NCI-H82 treated with DMSO at 0.1 percent for 48 hours (cell line): ENCODE data around the gene RAPGEF4.

ENCODE experiments used
- DNase-seq: peaks from one replicate; lab custom pipeline; 2025; ENCODE audit not compliant: unreplicated experiment; lab: John Stamatoyannopoulos, UW

RAPGEF4 gene

GRCh38 chr2:173053043-173053699, 317.5 kb downstream of the RAPGEF4 start:
- DNase-seq, result no peak

GRCh38 chr2:173054466-173054865, 318.8 kb downstream of the RAPGEF4 start:
- DNase-seq, result no peak

GRCh38 chr2:173056705-173057364, 321.2 kb downstream of the RAPGEF4 start:
- DNase-seq, result no peak

GRCh38 chr2:173058097-173058496, 322.5 kb downstream of the RAPGEF4 start:
- DNase-seq, result no peak

- no peak for DNase-seq
Measured at GRCh38 chr2:173058673-173059072, 323.0 kb downstream of the RAPGEF4 start.

- no peak for DNase-seq
Measured at GRCh38 chr2:173059292-173059691, 323.6 kb downstream of the RAPGEF4 start.

GRCh38 chr2:173059971-173060461, 324.4 kb downstream of the RAPGEF4 start:
- no peak for DNase-seq

GRCh38 chr2:173062801-173063200, 327.2 kb downstream of the RAPGEF4 start:
- DNase-seq, result no peak

GRCh38 chr2:173064151-173064805, 328.6 kb downstream of the RAPGEF4 start:
- no peak for DNase-seq

GRCh38 chr2:173066887-173067676, 331.4 kb downstream of the RAPGEF4 start:
- no peak for DNase-seq

GRCh38 chr2:173075056-173075780, 339.6 kb downstream of the RAPGEF4 start:
- DNase-seq, result no peak

GRCh38 chr2:173075781-173076580, 340.3 kb downstream of the RAPGEF4 start, which contains the start of gene MAP3K20:
Gene MAP3K20, plus strand, starts transcription at chr2:173075846. Its CDS starts 15,186 bp downstream, at chr2:173091032.
- DNase-seq, result peak; percentile 32

GRCh38 chr2:173076581-173077345, 341.1 kb downstream of the RAPGEF4 start:
- no peak for DNase-seq

GRCh38 chr2:173077506-173078177, 342.0 kb downstream of the RAPGEF4 start:
- DNase-seq, result no peak

GRCh38 chr2:173079141-173079540, 343.5 kb downstream of the RAPGEF4 start:
- DNase-seq, result no peak

GRCh38 chr2:173079973-173080860, 344.6 kb downstream of the RAPGEF4 start:
- DNase-seq, result no peak

GRCh38 chr2:173086518-173087213, 351.0 kb downstream of the RAPGEF4 start:
- no peak for DNase-seq
